H9 (cell line): ENCODE measurements around the gene GALNT7. TPM values are rescaled to one million over a fixed set of nuclear protein-coding genes. Genes with fewer than 3 reads are reported as not detected.

ENCODE experiments used
- DNase-seq: peaks from one replicate; pipeline ENCODE4 v3.0.0-alpha.2; 2017
- H2AFZ ChIP-seq: one replicate; pipeline ENCODE4 v1.6.1; 2013; ENCODE audit warnings: mild to moderate bottlenecking, low read length, control low read depth, moderate library complexity
- H2AK5ac ChIP-seq: 2 replicates; pipeline ENCODE4 v1.6.1; 2013; ENCODE audit warnings: low read length, control low read depth, mixed read lengths; ENCODE audit not compliant: insufficient read length
- H2BK120ac ChIP-seq: one replicate; pipeline ENCODE4 v1.6.1; 2013; ENCODE audit warnings: low read depth, mild to moderate bottlenecking, low read length, control low read depth, inconsistent platforms; ENCODE audit not compliant: poor library complexity, severe bottlenecking
- H2BK12ac ChIP-seq: 2 replicates; pipeline ENCODE4 v1.6.1; 2013; ENCODE audit warnings: low read length, control low read depth, mixed read lengths, low read depth; ENCODE audit not compliant: insufficient read length
- H2BK15ac ChIP-seq: 2 replicates; pipeline ENCODE4 v1.6.1; 2013; ENCODE audit warnings: low read depth, low read length, control low read depth
- H2BK20ac ChIP-seq: one replicate; pipeline ENCODE4 v1.6.1; 2013; ENCODE audit warnings: low read depth, mild to moderate bottlenecking, low read length, control low read depth, inconsistent platforms; ENCODE audit not compliant: poor library complexity, severe bottlenecking
- H2BK5ac ChIP-seq: 2 replicates; pipeline ENCODE4 v1.6.1; 2013; ENCODE audit warnings: low read length, control low read depth, mixed read lengths; ENCODE audit not compliant: insufficient read length
- H3K14ac ChIP-seq: 2 replicates; pipeline ENCODE4 v1.6.1; 2013; ENCODE audit warnings: low read length, control low read depth; ENCODE audit not compliant: insufficient read depth
- H3K18ac ChIP-seq: 2 replicates; pipeline ENCODE4 v1.6.1; 2013; ENCODE audit warnings: low read depth, mild to moderate bottlenecking, mixed read lengths, low read length, control low read depth; ENCODE audit not compliant: insufficient read length
- H3K23ac ChIP-seq: 2 replicates; pipeline ENCODE4 v1.6.1; 2013; ENCODE audit warnings: low read length, control low read depth, mixed read lengths, low read depth; ENCODE audit not compliant: insufficient read length
- H3K23me2 ChIP-seq: 2 replicates; pipeline ENCODE4 v1.6.1; 2013; ENCODE audit warnings: low read depth, mild to moderate bottlenecking, mixed read lengths, low read length, control low read depth; ENCODE audit not compliant: insufficient read length, poor library complexity, severe bottlenecking
- H3K27ac ChIP-seq: 2 replicates; pipeline ENCODE4 v1.5.1; 2013; ENCODE audit warnings: low read length, control low read depth, mixed read lengths, low read depth; ENCODE audit not compliant: insufficient read length
- H3K27me3 ChIP-seq: 2 replicates; pipeline ENCODE4 v1.6.1; 2013; ENCODE audit warnings: low read length, control low read depth, inconsistent platforms; ENCODE audit not compliant: insufficient read depth
- H3K4ac ChIP-seq: 2 replicates; pipeline ENCODE4 v1.6.1; 2013; ENCODE audit warnings: low read depth, mild to moderate bottlenecking, control low read depth, inconsistent platforms, low read length, moderate library complexity
- H3K4me1 ChIP-seq: 2 replicates; pipeline ENCODE4 v1.6.1; 2013; ENCODE audit warnings: low read length, control low read depth, inconsistent platforms; ENCODE audit not compliant: insufficient read depth
- H3K4me2 ChIP-seq: 2 replicates; pipeline ENCODE4 v1.6.1; 2013; ENCODE audit warnings: low read length, control low read depth, mixed read lengths; ENCODE audit not compliant: insufficient read length, insufficient read depth
- H3K56ac ChIP-seq: 2 replicates; pipeline ENCODE4 v1.6.1; 2013; ENCODE audit warnings: low read depth, mild to moderate bottlenecking, mixed read lengths, low read length, control low read depth; ENCODE audit not compliant: insufficient read length
- H3K79me1 ChIP-seq: 2 replicates; pipeline ENCODE4 v1.6.1; 2013; ENCODE audit warnings: low read depth, mild to moderate bottlenecking, moderate library complexity, low read length, control low read depth, inconsistent platforms; ENCODE audit not compliant: insufficient read depth, poor library complexity, severe bottlenecking
- H3K79me2 ChIP-seq: 2 replicates; pipeline ENCODE4 v1.6.1; 2013; ENCODE audit warnings: low read length, control low read depth, inconsistent platforms; ENCODE audit not compliant: insufficient read depth
- H3K9ac ChIP-seq: 2 replicates; pipeline ENCODE4 v1.6.1; 2013; ENCODE audit warnings: low read length, control low read depth, mixed read lengths; ENCODE audit not compliant: insufficient read length; ENCODE audit errors: extremely low read depth
- H3K9me3 ChIP-seq: one replicate; pipeline ENCODE4 v1.6.1; 2013; ENCODE audit warnings: low read depth, low read length, inconsistent platforms; ENCODE audit not compliant: control insufficient read depth
- H3T11ph ChIP-seq: one replicate; pipeline ENCODE4 v1.6.1; 2013; ENCODE audit warnings: mild to moderate bottlenecking, low read length, control low read depth, inconsistent platforms
- H4K20me1 ChIP-seq: one replicate; pipeline ENCODE4 v1.6.1; 2013; ENCODE audit not compliant: control insufficient read depth, insufficient read length, insufficient read depth
- H4K5ac ChIP-seq: 2 replicates; pipeline ENCODE4 v1.6.1; 2013; ENCODE audit warnings: low read depth, mild to moderate bottlenecking, mixed read lengths, low read length, control low read depth; ENCODE audit not compliant: insufficient read length
- H4K8ac ChIP-seq: replicated peaks from 2 replicates; pipeline ENCODE4 v1.6.1; 2013; ENCODE audit warnings: low read length, control low read depth, mixed read lengths, low read depth; ENCODE audit not compliant: insufficient read length
- H4K91ac ChIP-seq: 2 replicates; pipeline ENCODE4 v1.6.1; 2013; ENCODE audit warnings: low read depth, mild to moderate bottlenecking, moderate library complexity, mixed read lengths, low read length, control low read depth; ENCODE audit not compliant: insufficient read length
- H3K27ac Mint-ChIP-seq, 3 experiments: 2 replicates in 2 of 3; 3 replicates in 1 of 3; pipeline ENCODE4 v1.8.0; 2020 to 2021; ENCODE audit warnings: mixed read lengths in 3 of 3, mild to moderate bottlenecking in 1 of 3, moderate library complexity in 1 of 3
- H3K27me3 Mint-ChIP-seq: 2 replicates; pipeline ENCODE4 v1.8.0; 2021; ENCODE audit warnings: low read depth, mild to moderate bottlenecking, moderate library complexity, mixed read lengths
- H3K36me3 Mint-ChIP-seq, 3 experiments: 2 replicates in 2 of 3; 3 replicates in 1 of 3; pipeline ENCODE4 v1.8.0; 2020 to 2021; ENCODE audit warnings: low read depth in 3 of 3, mixed read lengths in 3 of 3; ENCODE audit not compliant: insufficient read depth in 1 of 3
- H3K4me1 Mint-ChIP-seq, 2 experiments: 2 replicates each; pipeline ENCODE4 v1.8.0; 2020; ENCODE audit warnings: mixed read lengths in 2 of 2
- H3K4me3 Mint-ChIP-seq, 2 experiments: 2 replicates in 1 of 2; 3 replicates in 1 of 2; pipeline ENCODE4 v1.8.0; 2020 to 2021; ENCODE audit warnings: mild to moderate bottlenecking in 2 of 2, mixed read lengths in 2 of 2, moderate library complexity in 1 of 2
- H3K9me3 Mint-ChIP-seq, 2 experiments: 2 replicates in 1 of 2; 3 replicates in 1 of 2; pipeline ENCODE4 v1.8.0; 2020; ENCODE audit warnings: mild to moderate bottlenecking in 2 of 2, mixed read lengths in 2 of 2, moderate library complexity in 1 of 2
- WGBS: extraction: QIAGEN DNeasy Blood & Tissue Kit; methylation state at CpG from one replicate; pipeline ENCODE4 v1.1.7; 2013; ENCODE audit warnings: missing lambda C conversion rate, low lambda C conversion rate, mixed read lengths; ENCODE audit not compliant: insufficient read length; ENCODE audit errors: extremely low coverage; 5-methylcytosine and 5-hydroxymethylcytosine counted together
- total RNA-seq: library from RNA; stranded (reverse); gene quantifications from 2 replicates; pipeline ENCODE4 v1.2.1, GENCODE V29; 2021
- TF ChIP-seq, protein P1 (sequence below): fragments of 200-600 bp; sonication (generic); conservative IDR thresholded peaks from 3 replicates; pipeline ENCODE4 v1.8.0; 2021; ENCODE audit warnings: antibody characterized with exemption, mild to moderate bottlenecking

The GALNT7 gene
- total RNA-seq, 1 experiment from 2014 or later = 57.3 TPM

DNA sequence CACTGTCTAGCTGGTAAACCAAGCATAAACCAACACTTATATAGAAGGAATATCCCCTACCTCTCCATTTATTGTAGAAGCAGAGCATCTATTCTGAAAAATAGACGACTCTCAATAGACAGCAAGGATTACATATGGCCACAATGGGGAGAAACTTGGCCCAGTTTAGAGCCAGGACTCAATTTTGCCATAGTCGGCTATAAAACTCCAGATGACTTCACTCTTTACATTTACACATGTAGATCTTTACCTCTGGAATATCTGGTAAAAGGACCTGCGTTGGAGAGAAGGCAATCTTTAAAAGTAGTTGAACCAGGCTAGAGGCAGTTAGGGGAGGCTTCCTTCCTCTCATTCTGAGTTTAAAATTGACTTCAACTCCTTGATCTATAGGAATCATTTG lies 88.2 kb downstream of the GALNT7 start:
- Histone ChIP-seq H3K27me3 (no peaks in the 10 kb centered on the region), H4K20me1 (no peaks in the 10 kb centered on the region), H3T11ph (no peak overlapping the region), H2BK20ac (no peak overlapping the region), H3K9ac (no peak overlapping the region), H3K79me2 (peaks cover 5% of the 10 kb centered on the region; the same call in 1 of the 2 replicates), H2BK12ac (no peak overlapping the region), H2BK5ac (no peak overlapping the region), H3K23me2 (no peaks in the 10 kb centered on the region), H3K4ac (no peak overlapping the region), H4K8ac (no peak overlapping the region), H3K4me1 (peaks cover 14% of the 10 kb centered on the region; the same call in 1 of the 2 replicates), H2BK120ac (no peak overlapping the region), H3K79me1 (peaks cover 7% of the 10 kb centered on the region), H3K27ac (no peak overlapping the region), H2AFZ (no peak overlapping the region), H3K56ac (no peak overlapping the region), H4K5ac (no peak overlapping the region), H3K14ac (no peak overlapping the region), H3K9me3 (no peaks in the 10 kb centered on the region), H3K18ac (no peak overlapping the region), H2AK5ac (no peak overlapping the region), H3K23ac (no peak overlapping the region), H3K4me2 (no peak overlapping the region), H2BK15ac (no peak overlapping the region), H4K91ac (no peak overlapping the region)
- Mint-ChIP-seq H3K27me3 (no peaks in the 10 kb centered on the region), H3K27ac (peak overlapping the region in 1 of 3 experiments; percentile 94; a peak in 3 of 7 replicates), H3K9me3 (no peaks in the 10 kb centered on the region), H3K4me1 (peaks cover 28 to 42% of the 10 kb centered on the region in 2 experiments), H3K36me3 (peaks cover 2 to 10% (median 5%) of the 10 kb centered on the region in 3 experiments; a peak in 2 of 7 replicates), H3K4me3 (no peak overlapping the region)
- TF ChIP-seq, protein P1, sequence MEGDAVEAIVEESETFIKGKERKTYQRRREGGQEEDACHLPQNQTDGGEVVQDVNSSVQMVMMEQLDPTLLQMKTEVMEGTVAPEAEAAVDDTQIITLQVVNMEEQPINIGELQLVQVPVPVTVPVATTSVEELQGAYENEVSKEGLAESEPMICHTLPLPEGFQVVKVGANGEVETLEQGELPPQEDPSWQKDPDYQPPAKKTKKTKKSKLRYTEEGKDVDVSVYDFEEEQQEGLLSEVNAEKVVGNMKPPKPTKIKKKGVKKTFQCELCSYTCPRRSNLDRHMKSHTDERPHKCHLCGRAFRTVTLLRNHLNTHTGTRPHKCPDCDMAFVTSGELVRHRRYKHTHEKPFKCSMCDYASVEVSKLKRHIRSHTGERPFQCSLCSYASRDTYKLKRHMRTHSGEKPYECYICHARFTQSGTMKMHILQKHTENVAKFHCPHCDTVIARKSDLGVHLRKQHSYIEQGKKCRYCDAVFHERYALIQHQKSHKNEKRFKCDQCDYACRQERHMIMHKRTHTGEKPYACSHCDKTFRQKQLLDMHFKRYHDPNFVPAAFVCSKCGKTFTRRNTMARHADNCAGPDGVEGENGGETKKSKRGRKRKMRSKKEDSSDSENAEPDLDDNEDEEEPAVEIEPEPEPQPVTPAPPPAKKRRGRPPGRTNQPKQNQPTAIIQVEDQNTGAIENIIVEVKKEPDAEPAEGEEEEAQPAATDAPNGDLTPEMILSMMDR = no peak
- no peak for DNase-seq
- WGBS = no CpG with 5 or more reads among the region's 3 CpGs
